ENCODE data around the gene SELENOO.
A peak's percentile ranks its signal among the peaks of the same experiment; 100 is the strongest.

SELENOO gene

GRCh38 chr22:50185375-50186087, 15.3 kb upstream of the SELENOO start, which contains the start of gene TRABD:
Gene TRABD, plus strand, starts transcription at chr22:50185913. Its CDS starts 7,148 bp downstream, at chr22:50193061.
- peak; percentile 78 for DNase-seq (ENCODE audit: low spot score)

- DNase-seq (ENCODE audit: low spot score), result no peak
Observed at GRCh38 chr22:50186181-50186714, 14.6 kb upstream of the SELENOO start.

GRCh38 chr22:50186761-50187523, 13.9 kb upstream of the SELENOO start:
- DNase-seq (ENCODE audit: low spot score), result no peak

GRCh38 chr22:50188356-50188755, 12.5 kb upstream of the SELENOO start:
- DNase-seq (ENCODE audit: low spot score), result no peak

GRCh38 chr22:50189184-50189848, 11.5 kb upstream of the SELENOO start:
- DNase-seq (ENCODE audit: low spot score), result no peak

GRCh38 chr22:50189849-50190181, 11.0 kb upstream of the SELENOO start:
- no peak for DNase-seq (ENCODE audit: low spot score)

GRCh38 chr22:50190182-50190940, 10.4 kb upstream of the SELENOO start:
- peak; percentile 66 for DNase-seq (ENCODE audit: low spot score)

- DNase-seq (ENCODE audit: low spot score), result peak; percentile 72
Observed at GRCh38 chr22:50190941-50191741, 9.7 kb upstream of the SELENOO start.

GRCh38 chr22:50192436-50193204, 8.2 kb upstream of the SELENOO start:
- DNase-seq (ENCODE audit: low spot score), result no peak

GRCh38 chr22:50193621-50194020, 7.2 kb upstream of the SELENOO start:
- DNase-seq (ENCODE audit: low spot score), result no peak

- no peak for DNase-seq (ENCODE audit: low spot score)
Observed at GRCh38 chr22:50194037-50194805, 6.6 kb upstream of the SELENOO start.

- no peak for DNase-seq (ENCODE audit: low spot score)
Observed at GRCh38 chr22:50196256-50196655, 4.6 kb upstream of the SELENOO start.

- DNase-seq (ENCODE audit: low spot score), result no peak
Observed at GRCh38 chr22:50197000-50197800, 3.6 kb upstream of the SELENOO start.

GRCh38 chr22:50197856-50198623, 2.8 kb upstream of the SELENOO start:
- no peak for DNase-seq (ENCODE audit: low spot score)

GRCh38 chr22:50198624-50199017, 2.2 kb upstream of the SELENOO start:
- no peak for DNase-seq (ENCODE audit: low spot score)

- no peak for DNase-seq (ENCODE audit: low spot score)
Observed at GRCh38 chr22:50199251-50199721, 1.5 kb upstream of the SELENOO start.

- DNase-seq (ENCODE audit: low spot score), result no peak
Observed at GRCh38 chr22:50199829-50200460, 866 bp upstream of the SELENOO start.

Measured in kidney capillary endothelial cell (primary cell).